Suppressor macrophage treated with lipopolysaccharide for 1 hour (primary cell): Measurements from ENCODE around the gene ZACN.
A peak's percentile ranks its signal among the peaks of the same experiment; 100 is the strongest.
"Not testable (repeated sequence)": the region's sequence is repeated elsewhere in the genome, so short reads cannot be mapped to it uniquely, and the experiment has no call there.

Experiments
- DNase-seq, 3 donors: peaks; one replicate each; pipeline ENCODE4 v3.0.0-alpha.2; 2020 to 2022

ZACN gene

DNA sequence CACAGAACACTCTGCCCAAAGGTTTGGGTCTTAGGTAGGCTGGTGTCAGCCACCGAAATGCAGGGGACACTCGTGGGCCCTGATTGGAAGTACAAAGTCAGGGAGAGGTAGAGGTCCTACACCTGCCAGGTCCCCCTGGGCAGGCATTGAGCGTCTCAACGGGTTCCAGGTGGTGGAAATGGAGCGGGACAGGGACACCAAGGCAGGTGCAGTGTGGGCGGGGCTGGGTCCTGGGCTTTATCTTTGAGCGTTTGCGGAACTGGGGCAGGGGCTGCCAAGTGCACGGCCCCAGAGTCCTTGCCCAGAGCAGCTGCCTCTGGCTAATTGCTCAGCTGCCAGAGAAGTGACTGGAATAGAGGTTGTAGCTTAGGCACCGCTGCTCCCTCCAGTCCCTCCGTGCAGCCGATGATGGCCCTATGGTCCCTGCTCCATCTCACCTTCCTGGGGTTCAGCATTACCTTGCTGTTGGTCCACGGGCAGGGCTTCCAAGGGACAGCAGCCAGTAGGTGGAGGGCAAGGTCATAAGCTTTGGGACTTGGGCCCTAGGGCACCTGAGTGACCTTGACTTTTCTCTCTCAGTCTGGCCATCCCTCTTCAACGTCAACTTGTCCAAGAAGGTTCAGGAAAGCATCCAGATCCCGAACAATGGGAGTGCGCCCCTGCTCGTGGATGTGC, at the start of gene ZACN:
TSS of gene ZACN (plus strand) at position 323 of the 675 bp plus-strand sequence. CDS start at position 406, 83 bp downstream.
- no peak for DNase-seq

- DNase-seq: no peak
These were observed 46.8 kb upstream of the ZACN start for GRCh38 chr17:76032073-76032779.

- DNase-seq: no peak
These were observed 46.2 kb upstream of the ZACN start for GRCh38 chr17:76032780-76033108.

GRCh38 chr17:76033139-76033538, 45.8 kb upstream of the ZACN start:
- DNase-seq: no peak

- no peak for DNase-seq
These were observed 44.3 kb upstream of the ZACN start for GRCh38 chr17:76034428-76035350.

DNA sequence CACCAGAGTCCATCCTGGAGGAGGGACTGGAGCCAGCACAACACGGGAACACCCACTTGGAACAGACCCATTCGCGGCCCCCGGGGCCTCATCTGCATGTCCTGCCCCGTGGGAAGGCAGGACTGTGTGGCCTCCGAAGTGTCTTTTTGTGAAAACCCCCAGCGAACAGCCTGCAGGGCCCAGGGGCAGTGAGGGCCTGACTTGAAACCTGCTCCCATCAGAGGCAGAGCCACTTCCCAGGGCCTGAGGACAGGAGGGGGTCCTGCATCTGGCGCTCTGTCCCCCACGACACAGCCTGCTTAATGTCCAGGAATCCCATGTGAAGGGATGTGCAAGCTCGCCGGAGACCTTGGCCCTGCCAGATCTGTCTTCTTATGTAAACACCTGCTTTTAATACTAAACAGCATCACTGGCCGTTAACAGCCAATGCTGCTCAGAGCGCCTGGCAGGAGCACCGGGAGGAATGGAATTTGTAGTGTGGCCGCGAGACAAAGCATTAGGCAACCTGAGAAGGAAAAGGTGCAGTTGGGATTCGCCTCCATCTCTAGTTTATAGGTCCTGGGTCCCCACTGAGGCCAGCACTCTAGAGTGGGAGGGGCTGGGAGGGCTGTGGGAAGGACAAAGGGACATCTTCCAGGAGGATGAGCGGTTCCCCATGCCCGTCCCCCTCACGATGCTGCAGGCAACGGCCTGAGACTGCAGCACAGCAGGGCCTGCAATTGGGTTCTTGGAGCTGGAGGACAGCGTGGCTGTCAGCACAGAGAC, 42.3 kb upstream of the ZACN start:
- no peak for DNase-seq

DNA sequence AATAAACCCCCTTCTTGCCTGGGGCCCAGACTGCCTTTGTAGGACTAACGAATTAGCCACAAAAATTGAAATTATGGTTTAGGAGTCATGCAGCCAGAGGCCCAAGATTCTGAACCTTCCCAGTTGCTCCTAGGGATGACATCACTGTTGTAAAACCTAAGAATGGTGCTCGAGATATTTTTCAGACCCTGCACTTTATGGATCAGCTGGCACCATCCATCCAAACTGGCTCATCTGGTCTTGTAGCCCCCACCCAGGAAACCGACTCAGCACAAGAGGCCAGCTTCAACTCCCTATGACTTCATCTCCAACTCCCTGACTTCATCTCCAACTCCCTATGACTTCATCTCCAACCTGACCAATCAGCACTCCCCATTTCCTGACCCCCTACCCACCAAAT, 40.9 kb upstream of the ZACN start:
- DNase-seq: no peak

GRCh38 chr17:76039121-76039520, 39.9 kb upstream of the ZACN start:
- no peak for DNase-seq

GRCh38 chr17:76040376-76040775, 38.6 kb upstream of the ZACN start:
- no peak for DNase-seq

DNA sequence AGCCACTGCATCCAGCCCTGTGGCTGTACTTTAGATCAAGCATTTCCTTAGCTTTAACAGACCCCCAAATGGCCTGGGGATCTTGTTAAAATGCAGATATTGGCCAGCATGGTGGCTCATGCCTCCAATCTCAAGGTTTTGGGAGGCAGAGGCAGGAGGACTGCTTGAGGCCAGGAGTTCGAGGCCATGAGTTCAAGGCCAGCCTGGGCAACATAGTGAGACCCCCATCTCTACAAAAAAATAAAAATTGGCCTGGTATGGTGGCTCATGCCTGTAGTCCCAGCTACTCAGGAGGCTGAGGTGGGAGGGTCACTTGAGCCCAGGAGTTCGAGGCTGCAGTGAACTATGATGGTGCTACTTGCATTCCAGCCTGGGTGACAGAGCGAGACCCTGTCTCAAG, 36.1 kb upstream of the ZACN start:
- DNase-seq: not testable (repeated sequence)

GRCh38 chr17:76044475-76045007, 34.4 kb upstream of the ZACN start:
- not testable (repeated sequence) for DNase-seq

DNA sequence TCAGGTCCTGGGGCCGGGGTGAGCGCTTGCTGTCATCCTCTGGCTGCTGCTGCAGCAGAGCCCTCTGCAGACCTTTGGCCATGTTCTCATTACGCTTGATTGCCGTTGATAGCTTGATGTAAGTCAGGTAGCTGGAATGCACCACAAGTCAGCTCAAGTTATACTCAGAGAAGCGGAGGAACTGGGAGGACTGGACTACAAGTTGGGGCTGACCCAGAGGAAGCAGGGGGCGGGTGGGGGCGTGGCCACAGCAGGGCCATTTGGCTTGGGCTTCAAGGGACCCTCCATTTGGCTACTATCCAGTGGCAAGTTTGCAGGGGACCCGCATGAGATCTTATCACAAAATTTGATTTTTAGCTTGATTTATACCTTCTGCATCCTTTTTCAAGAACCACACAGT, 32.9 kb upstream of the ZACN start:
- DNase-seq: peak in 1 of 3 donors; percentile 8

GRCh38 chr17:76048025-76048605, 30.9 kb upstream of the ZACN start:
- no peak for DNase-seq

DNA sequence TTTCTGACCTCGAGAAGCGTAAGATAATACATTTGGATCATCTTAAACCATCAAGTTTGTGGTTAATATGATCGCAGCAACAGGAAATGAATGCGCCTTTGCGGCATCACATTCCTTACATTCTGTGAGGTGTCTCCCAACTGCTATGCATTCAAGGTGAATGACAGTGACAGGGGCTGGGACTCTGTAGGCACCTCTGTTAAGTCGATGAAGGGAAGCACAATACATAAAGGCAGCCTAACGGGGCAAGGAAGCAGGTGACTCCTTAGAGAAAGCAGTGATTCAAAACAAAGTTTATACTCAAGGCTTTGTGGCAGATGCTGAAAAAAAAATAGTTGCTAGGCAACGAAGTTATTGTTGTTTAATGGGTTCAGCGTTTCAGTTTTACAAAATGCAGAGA, 30.3 kb upstream of the ZACN start:
- DNase-seq: no peak

DNA sequence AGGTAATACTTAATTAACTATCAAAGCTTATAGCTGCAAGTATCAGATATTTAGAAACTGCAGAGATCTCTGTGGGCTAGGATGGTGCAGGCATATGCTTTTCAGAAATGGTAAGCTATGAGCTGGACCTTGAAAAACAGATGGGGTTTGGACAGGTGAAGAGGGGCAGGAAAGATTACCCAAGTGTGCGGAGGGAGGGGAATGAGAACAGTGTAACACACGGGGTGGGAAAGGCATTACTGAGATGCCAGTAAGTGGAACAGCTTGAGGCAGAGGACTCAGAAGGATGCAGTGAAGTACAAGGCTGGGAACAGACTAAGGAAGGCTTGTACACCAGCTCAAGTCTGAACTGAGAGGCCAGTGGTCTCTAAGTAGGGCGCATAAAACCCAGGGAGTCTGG, 29.7 kb upstream of the ZACN start:
- no peak for DNase-seq

DNA sequence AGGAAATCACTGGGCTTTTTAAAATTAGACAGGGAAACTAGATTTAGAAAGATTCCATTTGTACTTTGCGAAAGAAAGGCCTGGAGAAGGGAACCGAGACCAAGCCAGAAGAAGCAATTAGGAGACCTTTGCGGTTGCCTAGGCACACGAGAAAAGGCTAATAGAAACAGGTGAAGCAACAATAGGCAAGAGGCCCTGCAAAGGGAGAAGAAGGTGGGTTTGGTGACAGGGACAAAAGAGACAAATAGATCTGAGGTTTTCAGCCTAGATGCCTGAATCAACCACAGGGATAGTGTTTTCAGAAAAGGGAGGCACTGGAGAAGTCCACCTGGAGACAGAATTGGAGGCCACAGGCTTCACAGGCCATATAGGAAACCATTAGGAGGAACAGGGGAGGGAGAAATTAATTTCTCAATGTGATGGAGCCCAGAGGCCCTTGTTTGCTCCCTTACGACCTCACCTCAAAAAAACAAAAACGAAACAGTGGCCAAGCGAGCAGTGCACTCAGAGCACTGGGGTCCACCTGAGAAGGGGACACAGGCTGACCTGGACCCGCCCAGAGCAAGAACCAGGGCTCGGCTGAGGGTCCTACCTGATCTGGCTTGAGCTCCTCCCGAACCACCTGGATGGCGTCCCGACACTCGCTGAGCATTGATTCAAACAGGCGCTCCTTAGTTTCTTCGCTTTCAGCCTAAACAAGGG, 29.0 kb upstream of the ZACN start:
- DNase-seq: peak in 1 of 3 donors; percentile 35

DNA sequence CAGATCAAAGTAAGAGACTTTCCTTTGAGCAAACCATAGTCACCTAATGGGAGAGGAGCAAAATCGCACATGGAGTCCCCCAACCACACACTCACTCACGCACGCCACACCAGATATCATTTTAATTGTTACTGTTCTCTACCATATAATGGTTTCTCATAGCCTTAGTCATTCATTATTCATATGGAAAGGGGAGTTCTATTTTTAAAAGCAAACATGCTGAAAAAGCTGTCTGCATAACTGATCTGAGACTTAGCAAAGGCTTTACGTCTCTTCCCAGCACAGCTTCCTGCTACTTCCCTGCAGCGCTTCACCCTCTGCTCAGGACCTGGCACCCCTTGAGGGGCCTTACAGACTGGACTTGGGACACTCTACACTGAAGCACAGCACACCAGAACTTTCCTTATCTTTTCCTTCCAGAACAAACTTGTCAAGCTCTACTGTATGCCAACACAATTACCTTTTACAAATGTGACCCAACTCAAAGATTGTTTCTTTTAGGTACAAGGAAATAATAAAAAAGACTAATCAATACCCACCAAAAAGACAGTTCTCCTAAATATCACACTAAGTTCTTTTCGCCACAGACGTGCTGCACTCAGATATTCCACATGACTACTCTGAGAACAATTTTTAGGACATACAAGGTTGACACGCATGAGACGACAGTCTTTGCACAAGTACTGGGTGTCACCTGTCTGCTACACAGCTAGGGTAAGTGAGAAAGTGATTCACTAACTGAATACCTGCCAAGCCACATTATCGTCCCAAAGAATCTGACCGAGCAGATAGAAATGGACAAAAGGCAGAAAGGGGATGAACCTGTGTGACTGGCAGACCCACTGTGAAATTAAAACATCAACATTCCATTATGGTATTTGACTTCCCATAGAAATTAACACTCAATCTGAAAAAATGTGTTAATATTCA, 28.2 kb upstream of the ZACN start:
- no peak for DNase-seq

DNA sequence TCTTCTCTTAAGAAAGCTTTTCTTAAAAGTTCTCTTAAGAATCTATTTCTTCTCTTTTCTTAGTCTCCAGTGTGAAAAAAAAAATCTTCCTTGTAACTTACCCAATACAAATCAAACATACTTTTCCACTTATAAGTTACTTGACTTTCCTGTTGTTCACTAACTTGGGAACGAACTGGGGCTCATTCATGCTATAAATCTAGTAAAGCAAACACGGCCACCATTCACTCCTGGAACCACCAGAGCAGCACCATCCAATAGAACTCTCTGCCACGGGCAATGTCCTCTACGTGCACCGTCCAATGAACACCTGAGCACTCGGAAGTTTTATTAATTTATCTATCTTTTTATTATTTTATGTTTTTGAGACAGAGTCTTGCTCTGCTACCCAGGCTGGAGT, 27.4 kb upstream of the ZACN start:
- no peak for DNase-seq

DNA sequence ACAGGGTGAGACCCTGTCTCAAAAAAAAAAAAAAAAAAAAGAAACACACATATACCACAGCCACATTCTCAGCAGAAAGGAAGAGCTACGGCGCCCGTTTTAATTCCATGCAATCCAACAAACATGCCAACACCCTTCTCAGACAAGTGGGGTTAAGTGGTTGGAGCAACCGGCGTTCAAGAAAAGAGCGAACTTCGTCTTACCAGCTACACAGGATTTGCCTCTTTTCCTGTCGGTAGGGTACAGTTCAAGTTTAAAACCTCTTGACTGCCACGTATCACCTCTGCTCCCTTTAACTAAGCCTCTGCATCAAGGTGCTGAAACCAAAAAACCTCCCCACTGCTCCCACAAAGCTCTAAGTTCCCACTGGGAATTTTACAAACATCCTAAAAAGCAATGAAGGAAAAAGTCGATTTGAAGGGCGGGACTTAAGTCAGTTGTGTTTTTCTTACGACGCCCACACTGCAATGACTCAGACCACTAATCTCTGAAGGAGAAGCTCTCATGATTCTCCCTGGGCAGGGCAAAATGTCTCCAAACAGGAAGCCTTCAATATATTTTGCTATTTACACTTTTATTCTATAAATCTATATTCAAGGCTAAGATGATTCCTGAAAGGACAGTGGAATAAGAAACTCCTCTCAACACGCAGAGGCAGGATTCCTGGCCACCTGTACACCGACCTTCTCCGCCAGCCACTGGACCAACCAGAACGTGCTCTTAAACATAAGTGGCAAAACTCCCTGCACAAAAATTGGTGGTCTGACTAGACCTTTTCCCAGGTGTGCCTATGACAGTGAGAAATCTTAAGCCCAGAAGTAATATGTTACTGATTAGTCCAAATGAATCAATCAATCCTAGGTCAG, 25.5 kb upstream of the ZACN start:
- peak; percentile 68 to 72 (median 70) for DNase-seq
